Fibroblast of skin of back (primary cell): ENCODE data around the gene SLC1A1.

Source experiments
- DNase-seq: peaks from one replicate; pipeline ENCODE4 v3.0.0-alpha.2; 2013

SLC1A1 gene

GRCh38 chr9:4547016-4547415, 56.7 kb downstream of the SLC1A1 start:
- DNase-seq = peak; percentile 69

- DNase-seq = no peak
Observed at GRCh38 chr9:4548811-4549725, 58.8 kb downstream of the SLC1A1 start.

GRCh38 chr9:4549751-4550295, 59.6 kb downstream of the SLC1A1 start:
- DNase-seq = peak; percentile 12

GRCh38 chr9:4550777-4551484, 60.7 kb downstream of the SLC1A1 start:
- no peak for DNase-seq

- DNase-seq = peak; percentile 71
Observed at GRCh38 chr9:4553951-4554381, 63.7 kb downstream of the SLC1A1 start.

- peak; percentile 19 for DNase-seq
Observed at GRCh38 chr9:4555236-4555635, 65.0 kb downstream of the SLC1A1 start.

GRCh38 chr9:4558371-4558998, 68.2 kb downstream of the SLC1A1 start:
- DNase-seq = no peak

- DNase-seq = no peak
Observed at GRCh38 chr9:4559261-4560182, 69.3 kb downstream of the SLC1A1 start.

GRCh38 chr9:4563105-4563504, 72.8 kb downstream of the SLC1A1 start:
- no peak for DNase-seq

- DNase-seq = no peak
Observed at GRCh38 chr9:4566806-4567205, 76.5 kb downstream of the SLC1A1 start.

GRCh38 chr9:4567601-4568000, 77.3 kb downstream of the SLC1A1 start:
- no peak for DNase-seq

- DNase-seq = no peak
Observed at GRCh38 chr9:4569101-4569500, 78.8 kb downstream of the SLC1A1 start.

- no peak for DNase-seq
Observed at GRCh38 chr9:4572184-4572826, 82.0 kb downstream of the SLC1A1 start.

- DNase-seq = no peak
Observed at GRCh38 chr9:4573176-4573575, 82.9 kb downstream of the SLC1A1 start.

- DNase-seq = no peak
Observed at GRCh38 chr9:4573634-4574389, 83.5 kb downstream of the SLC1A1 start.

GRCh38 chr9:4574657-4575243, 84.5 kb downstream of the SLC1A1 start:
- no peak for DNase-seq

GRCh38 chr9:4575997-4576396, 85.7 kb downstream of the SLC1A1 start:
- no peak for DNase-seq

- DNase-seq = no peak
Observed at GRCh38 chr9:4576448-4576847, 86.2 kb downstream of the SLC1A1 start.

GRCh38 chr9:4579001-4579400, 88.7 kb downstream of the SLC1A1 start:
- no peak for DNase-seq
